HCT116 (cell line): ENCODE results near the gene NT5DC3. TPM values are rescaled to one million over a fixed set of nuclear protein-coding genes. Genes with fewer than 3 reads are reported as not detected.

Source experiments
- ATAC-seq: fragments of 200-7000 bp; cut with Tn5 transposase; 2 replicates; pipeline ENCODE4 v1.9.1; 2020; ENCODE audit warnings: mild to moderate bottlenecking, moderate library complexity
- BruUV-seq: library from RNA; stranded (reverse); fragments of 400-500 nt; replicated peaks from 2 replicates; lab custom pipeline; 2021; lab: Mats Ljungman, UMichigan
- CTCF ChIA-PET: fragments of 300-600 bp; sonication (Branson Sonifier 250); formaldehyde crosslinking; loops from one replicate; lab custom pipeline; 2021; ENCODE audit warnings: antibody characterized with exemption; lab: Charles Lee
- POLR2A ChIA-PET: fragments of 300-600, 350-600 bp; sonication (Branson Sonifier 250); formaldehyde crosslinking; loops from one replicate; lab custom pipeline; 2021; ENCODE audit warnings: antibody characterized with exemption; lab: Charles Lee
- RAD21 ChIA-PET, 2 experiments: fragments of 300-600 bp; sonication (Branson Sonifier 250); formaldehyde crosslinking; loops; one replicate each; lab custom pipeline; 2023; ENCODE audit warnings: low total read pairs in 2 of 2; ENCODE audit not compliant: uncharacterized antibody in 2 of 2, unreplicated experiment in 2 of 2, low non-redundant PET in 1 of 2; lab: Charles Lee
- DNase-seq: peaks from one replicate; pipeline ENCODE4 v3.0.0-alpha.2; 2010; ENCODE audit warnings: low read depth, low spot score
- H2AFZ ChIP-seq: fragments of 200-600 bp; shearing (Covaris generic), sonication (generic); 2 replicates; pipeline ENCODE4 v1.6.1; 2017; ENCODE audit warnings: low read depth, mixed run types, mixed read lengths, antibody characterized with exemption, low read length; ENCODE audit not compliant: poor library complexity, severe bottlenecking
- H3K27ac ChIP-seq: 2 replicates; pipeline ENCODE4 v1.5.1; 2012; ENCODE audit warnings: low read depth, low read length
- H3K27me3 ChIP-seq: fragments of 200-600 bp; sonication (generic); 2 replicates; pipeline ENCODE4 v1.6.1; 2016; ENCODE audit warnings: mixed run types, low read length, mixed read lengths; ENCODE audit not compliant: insufficient read depth
- H3K36me3 ChIP-seq, 2 experiments: fragments of 200-500 bp in 1 of 2; fragments of 200-600 bp in 1 of 2; sonication (Bioruptor generic) in 1 of 2; sonication (generic) in 1 of 2; 2 replicates each; pipeline versions ENCODE4 v1.5.1 to v1.6.1; 2014 to 2016; ENCODE audit warnings: low read length in 2 of 2, inconsistent platforms in 1 of 2, mixed read lengths in 1 of 2, mixed run types in 1 of 2; ENCODE audit not compliant: insufficient read depth in 2 of 2, control insufficient read depth in 1 of 2
- H3K4me1 ChIP-seq, 2 experiments: fragments of 200-600 bp in 1 of 2; sonication (generic) in 1 of 2; 2 replicates each; pipeline versions ENCODE4 v1.5.1 to v1.6.1; 2012 to 2017; ENCODE audit warnings: low read length in 2 of 2, inconsistent platforms in 1 of 2, mild to moderate bottlenecking in 1 of 2, mixed read lengths in 1 of 2, mixed run types in 1 of 2, moderate library complexity in 1 of 2; ENCODE audit not compliant: insufficient read depth in 2 of 2, control insufficient read depth in 1 of 2
- H3K4me2 ChIP-seq: fragments of 200-600 bp; sonication (generic); 2 replicates; pipeline ENCODE4 v1.6.1; 2017; ENCODE audit warnings: mixed run types, low read length, mixed read lengths
- H3K4me3 ChIP-seq, 2 experiments: fragments of 200-600 bp in 1 of 2; sonication (generic) in 1 of 2; replicated peaks in 1 of 2; 2 replicates each; pipeline ENCODE4 v1.5.1; 2011 to 2016; ENCODE audit warnings: low read length in 2 of 2, control low read depth in 1 of 2, low read depth in 1 of 2, mild to moderate bottlenecking in 1 of 2, mixed read lengths in 1 of 2, mixed run types in 1 of 2
- H3K79me2 ChIP-seq: fragments of 200-600 bp; sonication (generic); 2 replicates; pipeline ENCODE4 v1.6.1; 2017; ENCODE audit warnings: mild to moderate bottlenecking, mixed run types, low read length, moderate library complexity, mixed read lengths; ENCODE audit not compliant: insufficient read depth
- H3K9ac ChIP-seq: fragments of 200-600 bp; sonication (generic); 2 replicates; pipeline ENCODE4 v1.6.1; 2016; ENCODE audit warnings: low read length, mixed read lengths
- H3K9me2 ChIP-seq: fragments of 200-600 bp; sonication (generic), shearing (Covaris generic); 2 replicates; pipeline ENCODE4 v1.6.1; 2017; ENCODE audit warnings: mixed run types, mild to moderate bottlenecking, moderate library complexity; ENCODE audit not compliant: insufficient read depth
- H3K9me3 ChIP-seq, 2 experiments: fragments of 200-500 bp in 1 of 2; fragments of 200-600 bp in 1 of 2; sonication (Bioruptor generic) in 1 of 2; sonication (generic) in 1 of 2; 2 replicates each; pipeline ENCODE4 v1.6.1; 2014 to 2017; ENCODE audit warnings: low read length in 2 of 2, mixed read lengths in 2 of 2, inconsistent platforms in 1 of 2, low read depth in 1 of 2, mild to moderate bottlenecking in 1 of 2, mixed run types in 1 of 2, moderate library complexity in 1 of 2; ENCODE audit not compliant: control insufficient read depth in 1 of 2, insufficient read depth in 1 of 2
- H4K20me1 ChIP-seq: fragments of 200-600 bp; sonication (generic), shearing (Covaris generic); 2 replicates; pipeline ENCODE4 v1.6.1; 2017; ENCODE audit warnings: mixed run types, mild to moderate bottlenecking, moderate library complexity; ENCODE audit not compliant: insufficient read depth
- ATF3 ChIP-seq: IDR thresholded peaks from 2 replicates; pipeline ENCODE4 v1.6.1; 2012
- CEBPB ChIP-seq: IDR thresholded peaks from 2 replicates; pipeline ENCODE4 v1.6.1; 2012; ENCODE audit warnings: low read depth
- EGR1 ChIP-seq: IDR thresholded peaks from 2 replicates; pipeline ENCODE4 v1.6.1; 2012; ENCODE audit warnings: low read depth
- EZH2 ChIP-seq: fragments of 200-600 bp; sonication (generic); IDR thresholded peaks from 2 replicates; pipeline ENCODE4 v1.6.1; 2017; ENCODE audit warnings: antibody characterized with exemption, mixed run types
- JUND ChIP-seq: IDR thresholded peaks from 2 replicates; pipeline ENCODE4 v1.6.1; 2012
- POLR2AphosphoS5 ChIP-seq: IDR thresholded peaks from 2 replicates; pipeline ENCODE4 v1.6.1; 2011; ENCODE audit warnings: mild to moderate bottlenecking, low read depth, low read length, moderate library complexity
- REST ChIP-seq: IDR thresholded peaks from 2 replicates; pipeline ENCODE4 v1.6.1; 2012; ENCODE audit warnings: low read depth
- SIN3A ChIP-seq: IDR thresholded peaks from 2 replicates; pipeline ENCODE4 v1.6.1; 2012; ENCODE audit warnings: low read depth
- SP1 ChIP-seq: IDR thresholded peaks from 2 replicates; pipeline ENCODE4 v1.6.1; 2012; ENCODE audit warnings: low read depth
- YY1 ChIP-seq: IDR thresholded peaks from 2 replicates; pipeline ENCODE4 v1.6.1; 2011; ENCODE audit warnings: low read length, low read depth, moderate library complexity, mild to moderate bottlenecking; ENCODE audit not compliant: insufficient replicate concordance; ENCODE audit errors: extremely low read depth
- ZNF274 ChIP-seq: fragments of 200-500 bp; sonication (Bioruptor generic); IDR thresholded peaks from 2 replicates; pipeline ENCODE4 v1.6.1; 2014; ENCODE audit warnings: mild to moderate bottlenecking, low read depth, low read length, inconsistent platforms
- intact Hi-C: fragments of 100-400 bp; cut with micrococcal nuclease; formaldehyde crosslinking; loops from 2 replicates; pipeline ENCODE4 v1.10.0; 2022
- total RNA-seq: library from RNA; stranded (reverse); gene quantifications from one replicate; pipeline ENCODE4 v1.2.1, GENCODE V29; 2021; ENCODE audit not compliant: unreplicated experiment

The NT5DC3 gene
- total RNA-seq, 1 experiment from 2014 or later: 18.7 TPM

- H3K79me2 ChIP-seq: no peaks in the 10 kb centered on the region
- no peaks in the 10 kb centered on the region for H3K9me3 ChIP-seq
- no peak for DNase-seq
- H3K36me3 ChIP-seq: peaks cover 3 to 6% of the 10 kb centered on the region in 2 experiments
- no peak overlapping the region for H3K27ac ChIP-seq
- no peak overlapping the region for H2AFZ ChIP-seq
- intact Hi-C loops: no loop called here
- no peaks in the 10 kb centered on the region for H3K9me2 ChIP-seq
- H3K4me3 ChIP-seq: no peak overlapping the region
- peaks cover 28 to 39% of the 10 kb centered on the region in 2 experiments for H3K4me1 ChIP-seq
- BruUV-seq: no TSS peak
- ChIA-PET POLR2A (no interaction called here), RAD21 (no interaction called here), CTCF (no interaction called here)
- H3K4me2 ChIP-seq: no peak overlapping the region
- H3K9ac ChIP-seq: no peak overlapping the region
- no peaks in the 10 kb centered on the region for H4K20me1 ChIP-seq
- ATAC-seq: no peak
- no peak for TF ChIP-seq EZH2
- no peak for TF ChIP-seq CEBPB
- TF ChIP-seq REST: no peak
- no peak for TF ChIP-seq POLR2AphosphoS5
- no peak for TF ChIP-seq SIN3A
- no peak for TF ChIP-seq SP1
- no peak for TF ChIP-seq YY1
- TF ChIP-seq ATF3: no peak
- no peak for TF ChIP-seq JUND
- no peak for TF ChIP-seq ZNF274
- TF ChIP-seq EGR1: no peak
- no peaks in the 10 kb centered on the region for H3K27me3 ChIP-seq
Measured at GRCh38 chr12:103798586-103798985, 42.4 kb downstream of the NT5DC3 start.
